Fibroblast of gingiva (primary cell): ENCODE data around the gene DMXL1.
"Not testable (repeated sequence)": the region's sequence is repeated elsewhere in the genome, so short reads cannot be mapped to it uniquely, and the experiment has no call there.

ENCODE experiments used
- DNase-seq: peaks from one replicate; pipeline ENCODE4 v3.0.0-alpha.2; 2011; ENCODE audit warnings: low read depth

The DMXL1 gene

GRCh38 chr5:119131530-119132304 lies 60.8 kb downstream of the DMXL1 start:
- DNase-seq, result no peak

- DNase-seq, result not testable (repeated sequence)
These were observed 64.9 kb downstream of the DMXL1 start for GRCh38 chr5:119135743-119136142.

GRCh38 chr5:119136666-119137318 lies 65.9 kb downstream of the DMXL1 start:
- no peak for DNase-seq

- DNase-seq, result no peak
These were observed 82.7 kb downstream of the DMXL1 start for GRCh38 chr5:119153629-119154028.

- no peak for DNase-seq
These were observed 87.3 kb downstream of the DMXL1 start for GRCh38 chr5:119158144-119158543.

- no peak for DNase-seq
These were observed 90.5 kb downstream of the DMXL1 start for GRCh38 chr5:119161430-119161829.

GRCh38 chr5:119166026-119166425 lies 95.1 kb downstream of the DMXL1 start:
- DNase-seq, result no peak

GRCh38 chr5:119168401-119168800 lies 97.5 kb downstream of the DMXL1 start:
- no peak for DNase-seq

- DNase-seq, result no peak
These were observed 100.8 kb downstream of the DMXL1 start for GRCh38 chr5:119171686-119172085.

- DNase-seq, result no peak
These were observed 103.8 kb downstream of the DMXL1 start for GRCh38 chr5:119174578-119175163.

- no peak for DNase-seq
These were observed 105.9 kb downstream of the DMXL1 start for GRCh38 chr5:119176785-119177184.

- DNase-seq, result no peak
These were observed 106.3 kb downstream of the DMXL1 start for GRCh38 chr5:119177226-119177625.

- no peak for DNase-seq
These were observed 107.5 kb downstream of the DMXL1 start for GRCh38 chr5:119178435-119178834.

GRCh38 chr5:119179857-119180641 lies 109.2 kb downstream of the DMXL1 start:
- no peak for DNase-seq

- not testable (repeated sequence) for DNase-seq
These were observed 114.6 kb downstream of the DMXL1 start for GRCh38 chr5:119185512-119185911.

GRCh38 chr5:119187776-119188529 lies 117.1 kb downstream of the DMXL1 start:
- DNase-seq, result no peak

GRCh38 chr5:119190470-119191095 lies 119.7 kb downstream of the DMXL1 start:
- DNase-seq, result no peak

- no peak for DNase-seq
These were observed 121.1 kb downstream of the DMXL1 start for GRCh38 chr5:119191944-119192343.

GRCh38 chr5:119200795-119201194 lies 129.9 kb downstream of the DMXL1 start:
- no peak for DNase-seq

GRCh38 chr5:119207105-119207504 lies 136.2 kb downstream of the DMXL1 start:
- no peak for DNase-seq

GRCh38 chr5:119212026-119212425 lies 141.1 kb downstream of the DMXL1 start:
- no peak for DNase-seq
